CD4-positive, CD25-positive, alpha-beta regulatory T cell (primary cell): Measurements from ENCODE around the gene ALPL. TPM values are rescaled to one million over a fixed set of nuclear protein-coding genes. Genes with fewer than 3 reads are reported as not detected.

Source experiments
- ATAC-seq, 2 donors: fragments of 150-1000 bp; cut with Tn5 transposase; one replicate each; pipeline ENCODE4 v1.10.0; 2021; ENCODE audit warnings: low read depth in 2 of 2, moderate number of reproducible peaks in 2 of 2, moderate library complexity in 1 of 2
- DNase-seq, 3 donors: peaks; one replicate each; pipeline versions ENCODE4 v3.0.0 to v3.0.0-alpha.2; 2012 to 2022; ENCODE audit warnings: mixed read lengths in 1 of 3
- H3K27ac ChIP-seq: one replicate; pipeline ENCODE4 v1.7.0; 2013; ENCODE audit warnings: mild to moderate bottlenecking, low read length; ENCODE audit not compliant: insufficient read depth, poor library complexity, severe bottlenecking
- H3K27me3 ChIP-seq: one replicate; pipeline ENCODE4 v1.7.0; 2013; ENCODE audit warnings: low read length; ENCODE audit not compliant: control insufficient read depth, insufficient read depth
- H3K36me3 ChIP-seq: one replicate; pipeline ENCODE4 v1.7.0; 2013; ENCODE audit warnings: mild to moderate bottlenecking, low read length, moderate library complexity; ENCODE audit not compliant: control insufficient read depth, insufficient read depth
- H3K4me1 ChIP-seq: 2 replicates; pipeline ENCODE4 v1.7.0; 2013; ENCODE audit warnings: mild to moderate bottlenecking, low read length; ENCODE audit not compliant: insufficient read depth, control insufficient read depth, poor library complexity, severe bottlenecking
- H3K4me3 ChIP-seq: one replicate; pipeline ENCODE4 v1.7.0; 2013; ENCODE audit warnings: low read depth, mild to moderate bottlenecking, low read length, moderate library complexity
- H3K9me3 ChIP-seq, 2 experiments: 1 replicate in 1 of 2; 2 replicates in 1 of 2; pipeline ENCODE4 v1.7.0; 2013; ENCODE audit warnings: low read length in 2 of 2, mild to moderate bottlenecking in 1 of 2, moderate library complexity in 1 of 2; ENCODE audit not compliant: control insufficient read depth in 2 of 2
- H3K27ac Mint-ChIP-seq, 3 donors: one replicate each; pipeline ENCODE4 v1.8.0; 2020 to 2022; ENCODE audit warnings: mild to moderate bottlenecking in 3 of 3, mixed read lengths in 3 of 3, moderate library complexity in 2 of 3
- H3K27me3 Mint-ChIP-seq: one replicate; pipeline ENCODE4 v1.8.0; 2022; ENCODE audit warnings: mild to moderate bottlenecking, mixed read lengths
- H3K36me3 Mint-ChIP-seq: one replicate; pipeline ENCODE4 v1.8.0; 2020; ENCODE audit warnings: mixed read lengths
- H3K4me1 Mint-ChIP-seq, 4 donors: one replicate each; pipeline ENCODE4 v1.8.0; 2020 to 2022; ENCODE audit warnings: mixed read lengths in 4 of 4, mild to moderate bottlenecking in 1 of 4
- H3K4me3 Mint-ChIP-seq, 4 donors: one replicate each; pipeline ENCODE4 v1.8.0; 2020 to 2022; ENCODE audit warnings: mild to moderate bottlenecking in 4 of 4, mixed read lengths in 4 of 4, moderate library complexity in 3 of 4
- H3K9me3 Mint-ChIP-seq, 7 donors: one replicate each; pipeline ENCODE4 v1.8.0; 2020 to 2022; ENCODE audit warnings: mixed read lengths in 7 of 7, mild to moderate bottlenecking in 3 of 7, moderate library complexity in 2 of 7
- polyA plus RNA-seq, 4 donors: library from polyadenylated mRNA; unstranded; fragments of 300-500 nt; fragmentation: Illumina TruSeq; gene quantifications; one replicate each; pipeline ENCODE4 v1.2.3, GENCODE V29; 2021
- total RNA-seq: library from RNA; stranded (reverse); gene quantifications from one replicate; pipeline ENCODE4 v1.2.3, GENCODE V29; 2022

Gene ALPL
- total and polyA plus RNA-seq, 5 donors from 2014 or later, result not detected

- Mint-ChIP-seq H3K4me3 (no peak overlapping the region), H3K27me3 (peaks cover 20% of the 10 kb centered on the region), H3K9me3 (no peaks in the 10 kb centered on the region), H3K27ac (no peak overlapping the region), H3K36me3 (no peaks in the 10 kb centered on the region), H3K4me1 (peaks cover 0 to 7% (median 2%) of the 10 kb centered on the region in 4 donors)
- H3K27ac ChIP-seq, result no peak overlapping the region
- H3K27me3 ChIP-seq, result peaks cover 2% of the 10 kb centered on the region
- H3K9me3 ChIP-seq, result no peaks in the 10 kb centered on the region
- H3K4me1 ChIP-seq, result no peaks in the 10 kb centered on the region
- H3K36me3 ChIP-seq, result no peaks in the 10 kb centered on the region
- ATAC-seq (no peak), DNase-seq (no peak)
- H3K4me3 ChIP-seq, result no peak overlapping the region
Observed at GRCh38 chr1:21618059-21618458, 108.8 kb downstream of the ALPL start.

DNA sequence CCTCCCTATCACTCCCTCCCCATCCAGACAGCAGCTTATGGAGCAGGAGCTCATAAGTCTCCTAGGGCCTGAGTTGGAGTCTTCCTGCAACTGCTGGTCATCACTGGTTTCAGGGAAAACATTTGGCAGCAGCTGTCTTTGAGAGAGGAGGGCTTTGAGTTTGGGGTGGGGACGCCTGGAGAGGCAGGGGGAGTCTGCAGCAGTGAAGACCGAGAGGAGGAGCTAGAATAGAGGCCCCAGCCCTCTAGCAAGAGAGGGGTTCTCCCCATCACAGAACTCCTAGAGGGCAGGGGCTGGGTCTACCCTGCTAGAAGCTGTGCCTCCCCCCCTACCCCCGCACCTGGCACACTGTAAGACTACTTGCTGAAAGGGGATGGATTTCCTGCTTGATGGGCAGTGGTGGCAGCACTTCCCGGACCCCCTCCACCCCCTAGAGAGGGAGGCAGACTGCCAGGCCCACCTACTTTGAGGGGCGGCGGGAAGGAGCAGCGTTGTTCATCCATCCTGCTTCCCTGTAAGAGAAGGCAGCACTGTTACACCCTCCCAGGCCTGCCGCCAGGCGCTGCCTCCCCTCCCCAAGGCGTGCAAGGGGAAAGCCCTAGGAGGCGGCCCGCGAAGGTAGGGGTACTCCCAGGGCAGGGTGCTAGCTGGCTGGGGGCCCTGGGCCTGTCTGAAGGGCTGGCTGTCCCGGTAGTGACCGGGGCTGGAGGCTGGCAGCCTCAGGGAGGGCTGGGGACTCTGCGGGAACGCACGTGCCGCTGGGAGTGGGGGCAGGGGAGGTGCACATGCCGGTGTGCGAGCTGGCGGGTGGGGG lies 109.5 kb downstream of the ALPL start:
- Mint-ChIP-seq H3K4me3 (no peak overlapping the region), H3K36me3 (no peaks in the 10 kb centered on the region), H3K27ac (no peak overlapping the region), H3K4me1 (peaks cover 0 to 7% (median 2%) of the 10 kb centered on the region in 4 donors), H3K27me3 (peaks cover 20% of the 10 kb centered on the region), H3K9me3 (no peaks in the 10 kb centered on the region)
- Histone ChIP-seq H3K4me3 (no peak overlapping the region), H3K36me3 (no peaks in the 10 kb centered on the region), H3K27ac (no peak overlapping the region), H3K4me1 (no peaks in the 10 kb centered on the region), H3K27me3 (peaks cover 2% of the 10 kb centered on the region), H3K9me3 (no peaks in the 10 kb centered on the region)
- DNase-seq (no peak), ATAC-seq (no peak)

DNA sequence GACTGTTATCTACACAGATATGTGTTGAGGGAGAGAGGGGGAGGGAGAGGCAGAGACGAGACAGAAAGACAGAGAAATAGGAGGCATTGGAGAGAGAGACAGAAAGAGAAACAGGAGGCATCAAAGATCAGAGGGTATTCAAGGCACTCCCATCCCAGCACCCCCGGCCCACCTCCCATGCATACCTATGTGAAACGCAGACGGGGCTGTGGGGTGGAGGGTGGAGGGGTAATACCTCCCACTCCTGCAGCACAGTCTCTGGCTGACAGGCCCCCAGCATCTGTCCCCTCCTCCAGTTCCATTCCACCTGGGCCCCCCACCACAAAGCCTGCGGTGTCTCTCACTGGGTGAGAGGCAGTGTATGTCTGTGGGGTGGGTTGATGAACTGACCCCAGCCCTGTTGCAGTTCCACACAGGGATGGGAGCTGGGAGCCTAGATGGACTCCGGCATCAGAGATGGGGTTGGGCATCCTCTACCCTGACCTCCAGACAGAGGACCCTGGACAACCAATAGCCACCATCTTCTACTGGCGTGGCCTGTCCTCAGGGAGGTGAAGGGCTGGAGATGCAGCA lies 110.2 kb downstream of the ALPL start:
- H3K4me3 Mint-ChIP-seq, result no peak overlapping the region
- peaks cover 2% of the 10 kb centered on the region for H3K27me3 ChIP-seq
- H3K27ac ChIP-seq, result no peak overlapping the region
- ATAC-seq, result no peak
- H3K9me3 ChIP-seq, result no peaks in the 10 kb centered on the region
- H3K4me1 Mint-ChIP-seq, result peaks cover 0 to 7% (median 2%) of the 10 kb centered on the region in 4 donors
- DNase-seq, result no peak
- no peaks in the 10 kb centered on the region for H3K36me3 Mint-ChIP-seq
- no peaks in the 10 kb centered on the region for H3K36me3 ChIP-seq
- no peaks in the 10 kb centered on the region for H3K4me1 ChIP-seq
- H3K27ac Mint-ChIP-seq, result no peak overlapping the region
- peaks cover 0 to 2% (median 0%) of the 10 kb centered on the region in 7 donors for H3K9me3 Mint-ChIP-seq
- peaks cover 25% of the 10 kb centered on the region for H3K27me3 Mint-ChIP-seq
- H3K4me3 ChIP-seq, result no peak overlapping the region

DNA sequence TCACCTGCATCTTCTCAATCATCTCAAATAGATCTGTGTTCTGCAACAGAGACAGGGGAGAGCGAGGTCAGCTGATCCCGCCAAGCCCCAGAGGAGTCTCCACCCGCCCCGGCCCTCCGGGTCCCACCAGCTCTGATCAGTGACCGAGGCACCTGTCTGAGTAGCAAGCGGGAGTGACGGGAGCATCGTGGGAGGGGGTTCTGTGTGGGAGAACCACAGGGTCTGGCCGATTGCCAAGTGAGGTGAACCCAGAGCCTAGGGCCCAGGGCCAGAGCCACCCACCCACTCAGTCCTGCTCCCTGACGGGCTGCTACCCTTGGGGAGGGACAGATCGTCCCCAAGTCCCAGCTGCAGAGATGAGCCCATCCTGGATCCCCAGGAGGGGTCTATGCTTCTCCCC lies 110.8 kb downstream of the ALPL start:
- peaks cover 25% of the 10 kb centered on the region for H3K27me3 Mint-ChIP-seq
- peaks cover 0 to 7% (median 2%) of the 10 kb centered on the region in 4 donors for H3K4me1 Mint-ChIP-seq
- no peak for ATAC-seq
- Histone ChIP-seq H3K4me3 (no peak overlapping the region), H3K36me3 (no peaks in the 10 kb centered on the region), H3K27ac (no peak overlapping the region), H3K27me3 (peaks cover 2% of the 10 kb centered on the region), H3K9me3 (no peaks in the 10 kb centered on the region), H3K4me1 (no peaks in the 10 kb centered on the region)
- H3K36me3 Mint-ChIP-seq, result no peaks in the 10 kb centered on the region
- no peak overlapping the region for H3K4me3 Mint-ChIP-seq
- no peak for DNase-seq
- H3K9me3 Mint-ChIP-seq, result peaks cover 0 to 2% (median 0%) of the 10 kb centered on the region in 7 donors
- H3K27ac Mint-ChIP-seq, result peak overlapping the region in 1 of 3 donors; percentile 77

GRCh38 chr1:21620496-21620895 lies 111.3 kb downstream of the ALPL start:
- Mint-ChIP-seq H3K36me3 (no peaks in the 10 kb centered on the region), H3K27me3 (peaks cover 25% of the 10 kb centered on the region), H3K4me3 (no peak overlapping the region), H3K4me1 (peaks cover 0 to 7% (median 2%) of the 10 kb centered on the region in 4 donors), H3K27ac (no peak overlapping the region), H3K9me3 (peaks cover 0 to 2% (median 0%) of the 10 kb centered on the region in 7 donors)
- Histone ChIP-seq H3K4me1 (no peaks in the 10 kb centered on the region), H3K27me3 (peaks cover 2% of the 10 kb centered on the region), H3K9me3 (no peaks in the 10 kb centered on the region), H3K27ac (no peak overlapping the region), H3K36me3 (no peaks in the 10 kb centered on the region), H3K4me3 (no peak overlapping the region)
- ATAC-seq (no peak), DNase-seq (no peak)

DNA sequence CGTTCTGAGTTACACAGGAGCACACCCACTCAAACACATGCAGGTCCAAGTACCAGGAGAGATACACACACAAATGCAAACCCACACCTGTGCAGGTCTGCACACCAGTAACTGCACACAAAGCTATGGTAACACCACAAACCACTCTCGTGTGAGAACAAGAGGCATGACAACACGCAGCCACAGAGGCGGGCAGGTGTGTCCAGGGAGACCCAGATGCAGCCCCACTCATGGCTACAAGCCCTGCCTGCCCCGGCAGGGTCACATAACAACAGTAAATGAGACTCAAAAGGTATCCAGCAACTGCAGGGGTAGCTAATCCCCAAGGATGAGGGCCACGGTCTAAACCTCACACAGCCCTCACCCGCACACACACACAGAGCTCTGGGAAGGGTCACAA lies 111.8 kb downstream of the ALPL start:
- no peak overlapping the region for H3K4me3 ChIP-seq
- H3K27me3 Mint-ChIP-seq, result peaks cover 25% of the 10 kb centered on the region
- H3K27me3 ChIP-seq, result peaks cover 2% of the 10 kb centered on the region

DNA sequence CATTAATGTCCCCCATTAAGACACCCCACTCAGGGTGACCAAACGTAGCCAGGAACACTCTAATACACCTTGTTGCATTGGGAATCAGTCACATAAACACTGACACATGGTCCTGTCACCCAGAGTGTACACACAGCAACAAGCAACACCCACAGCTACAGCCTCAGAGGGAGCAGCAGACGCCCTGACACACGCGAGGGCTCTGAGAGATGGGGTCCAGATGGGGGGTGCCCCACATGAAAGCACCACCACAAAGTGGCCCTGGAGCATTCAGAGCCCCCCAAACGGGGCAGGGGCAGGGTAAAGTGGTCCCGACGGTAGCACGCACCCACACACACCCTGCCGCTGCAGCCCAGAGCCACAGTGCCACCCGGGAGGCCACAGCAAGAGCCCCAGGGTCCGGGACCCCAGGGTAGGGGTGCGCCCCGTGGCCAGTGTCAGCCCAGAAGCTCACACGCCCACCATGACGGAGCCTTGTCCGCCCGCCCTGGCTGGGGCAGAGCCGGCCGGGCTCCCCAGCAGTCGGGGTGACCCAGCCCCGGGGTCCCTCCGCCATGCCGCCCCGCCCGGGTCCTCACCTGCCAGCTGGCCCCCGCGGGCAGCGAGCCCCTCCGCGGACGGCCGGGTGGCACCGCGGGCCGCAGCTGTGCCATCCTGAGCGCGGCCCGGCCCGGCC lies 112.7 kb downstream of the ALPL start:
- H3K4me3 Mint-ChIP-seq, result peak overlapping the region in 2 of 4 donors; percentile 62 to 72
- DNase-seq, result no peak
- Histone ChIP-seq H3K4me1 (no peaks in the 10 kb centered on the region), H3K4me3 (no peak overlapping the region), H3K36me3 (no peaks in the 10 kb centered on the region), H3K9me3 (no peaks in the 10 kb centered on the region), H3K27me3 (peaks cover 2% of the 10 kb centered on the region), H3K27ac (no peak overlapping the region)
- peaks cover 0 to 2% (median 0%) of the 10 kb centered on the region in 7 donors for H3K9me3 Mint-ChIP-seq
- no peak overlapping the region for H3K27ac Mint-ChIP-seq
- no peaks in the 10 kb centered on the region for H3K36me3 Mint-ChIP-seq
- ATAC-seq, result no peak
- peaks cover 0 to 7% (median 2%) of the 10 kb centered on the region in 4 donors for H3K4me1 Mint-ChIP-seq
- H3K27me3 Mint-ChIP-seq, result peaks cover 21% of the 10 kb centered on the region

More for the DNA sequence above, 111.8 kb downstream of the ALPL start:
- Mint-ChIP-seq H3K4me1 (peaks cover 0 to 7% (median 2%) of the 10 kb centered on the region in 4 donors), H3K36me3 (no peaks in the 10 kb centered on the region), H3K9me3 (peaks cover 0 to 2% (median 0%) of the 10 kb centered on the region in 7 donors), H3K27ac (no peak overlapping the region), H3K4me3 (no peak overlapping the region)
- DNase-seq (no peak), ATAC-seq (no peak)
- Histone ChIP-seq H3K36me3 (no peaks in the 10 kb centered on the region), H3K4me1 (no peaks in the 10 kb centered on the region), H3K9me3 (no peaks in the 10 kb centered on the region), H3K27ac (no peak overlapping the region)
